K562 (cell line): Measurements from ENCODE around the gene PTOV1. TPM values are rescaled to one million over a fixed set of nuclear protein-coding genes. Genes with fewer than 3 reads are reported as not detected.

Experiments
- ARID3B ChIP-seq: fragments of 250-450 bp; sonication (Bioruptor Pico); IDR thresholded peaks from 2 replicates; pipeline ENCODE4 v1.4.0; 2020; ENCODE audit warnings: borderline replicate concordance
- CCNT2 ChIP-seq: IDR thresholded peaks from 2 replicates; pipeline ENCODE4 v1.6.1; 2011; ENCODE audit warnings: borderline replicate concordance, low read depth, mild to moderate bottlenecking, moderate library complexity, mixed read lengths, low read length; ENCODE audit not compliant: insufficient read length; ENCODE audit errors: extremely low read depth
- DNMT1 ChIP-seq: fragments of 450-650 bp; IDR thresholded peaks from 2 replicates; pipeline ENCODE4 v1.6.1; 2016; ENCODE audit warnings: antibody characterized with exemption, mild to moderate bottlenecking
- GABPB2 ChIP-seq: fragments of 250-450 bp; sonication (Bioruptor Pico); conservative IDR thresholded peaks from 2 replicates; pipeline ENCODE4 v1.5.1; 2021; ENCODE audit warnings: mild to moderate bottlenecking
- KDM2B ChIP-seq: fragments of 250-450 bp; sonication (Bioruptor Pico); IDR thresholded peaks from 2 replicates; pipeline ENCODE4 v1.8.0; 2021; ENCODE audit warnings: mild to moderate bottlenecking, moderate library complexity
- MAZ ChIP-seq, 2 experiments: fragments of 450-650 bp in 1 of 2; sonication (generic) in 1 of 2; formaldehyde crosslinking; IDR thresholded peaks in 1 of 2; conservative IDR thresholded peaks in 1 of 2; 2 replicates each; pipeline versions ENCODE4 v1.4.0 to v1.5.0; 2020; ENCODE audit warnings: mild to moderate bottlenecking in 1 of 2, missing genetic modification reagents in 1 of 2
- POLR2G ChIP-seq: fragments of 200-400 bp; formaldehyde crosslinking; IDR thresholded peaks from 2 replicates; pipeline ENCODE4 v1.6.1; 2017; ENCODE audit warnings: low read depth, mild to moderate bottlenecking, antibody characterized with exemption, low read length, moderate library complexity
- REST ChIP-seq, 2 experiments: fragments of 450-650 bp; formaldehyde crosslinking in 1 of 2; IDR thresholded peaks; 2 replicates each; pipeline versions ENCODE4 v1.4.0 to v1.6.1; 2014 to 2020; ENCODE audit warnings: mild to moderate bottlenecking in 2 of 2, borderline replicate concordance in 1 of 2, low read depth in 1 of 2
- TAF1 ChIP-seq: IDR thresholded peaks from 2 replicates; pipeline ENCODE4 v1.6.1; 2011; ENCODE audit warnings: mild to moderate bottlenecking, low read length, moderate library complexity; ENCODE audit not compliant: insufficient read depth, control insufficient read depth, severe bottlenecking; ENCODE audit errors: extremely low read depth
- TCF15 ChIP-seq: fragments of 250-450 bp; sonication (Bioruptor Pico); IDR thresholded peaks from 2 replicates; pipeline ENCODE4 v1.8.0; 2022; ENCODE audit warnings: moderate library complexity, mild to moderate bottlenecking, inconsistent platforms
- ZNF280A ChIP-seq: fragments of 450-650 bp; IDR thresholded peaks from 2 replicates; pipeline ENCODE4 v1.6.1; 2018; ENCODE audit warnings: mild to moderate bottlenecking, low read depth; ENCODE audit not compliant: partially characterized antibody
- polyA plus RNA-seq, 8 experiments: library from polyadenylated mRNA; depleted of rRNA in 4 of 8; stranded (reverse) in 5 of 8; unstranded in 3 of 8; fragments of >200 nt; fragmentation: Nextera tagmentation in 2 of 8; fragmentation: Illumina TruSeq in 1 of 8; extraction: Ambion mirVana in 2 of 8; extraction: Trizol in 1 of 8; gene quantifications; 2 replicates each; pipeline versions ENCODE4 v1.2.1 to v1.2.3, GENCODE V29; 2011 to 2014; ENCODE audit warnings: inconsistent platforms in 1 of 8, missing spikeins in 1 of 8
- total RNA-seq, 7 experiments: library from RNA; depleted of rRNA in 6 of 7; stranded (reverse); fragments of >200 nt in 6 of 7; fragmentation: Illumina TruSeq in 2 of 7; extraction: Trizol in 2 of 7; gene quantifications; 2 replicates each; pipeline versions ENCODE4 v1.2.1 to v1.2.3, GENCODE V29; 2011 to 2021; ENCODE audit warnings: low replicate concordance in 1 of 7

The PTOV1 gene
- total and polyA plus RNA-seq, 9 of the 15 experiments (the other 6 are each of a cell fraction or from before 2014, with no cell fraction given) = 4.9 to 169 (median 43.5) TPM

GRCh38 chr19:49877879-49878743 is 27.2 kb downstream of the PTOV1 start (continued):
- TF ChIP-seq REST (IDR thresholded peaks at IDR 0.05; ENCODE audit: borderline replicate concordance) = no peak
- TF ChIP-seq REST (CRISPR knock-in tag; IDR thresholded peaks at IDR 0.05; ENCODE audit: low read depth) = peak; percentile 11; the same call in 1 of the 2 replicates
- peak; percentile 48 for TF ChIP-seq CCNT2
- no peak for TF ChIP-seq TCF15 (CRISPR knock-in tag)
- no peak for TF ChIP-seq GABPB2
- no peak for TF ChIP-seq ARID3B (CRISPR knock-in tag)
- TF ChIP-seq KDM2B (CRISPR knock-in tag) = 0 out of 2 replicates have a peak, but pooled peaks have one; percentile 41
- peak in 1 of 2 experiments; percentile 57; a peak in 2 of 4 replicates for TF ChIP-seq MAZ (CRISPR knock-in tag; conservative IDR thresholded peaks at IDR 0.05 in 1 of 2, IDR thresholded peaks at IDR 0.05 in 1 of 2)
- TF ChIP-seq POLR2G = peak; percentile 60
- TF ChIP-seq ZNF280A = no peak
- no peak for TF ChIP-seq DNMT1
- TF ChIP-seq TAF1 = peak; percentile 46
